ENCODE measurements around the gene CCNB1. TPM values are rescaled to one million over a fixed set of nuclear protein-coding genes. Genes with fewer than 3 reads are reported as not detected.
"Not testable (repeated sequence)": the region's sequence is repeated elsewhere in the genome, so short reads cannot be mapped to it uniquely, and the experiment has no call there.

Gene CCNB1
- total RNA-seq, 6 experiments from 2014 or later, result 89.8 to 199 (median 169) TPM

- no peak for TF ChIP-seq CTCF (IDR thresholded peaks at IDR 0.05)
Observed at GRCh38 chr5:69136293-69136692, 30.7 kb upstream of the CCNB1 start.

DNA sequence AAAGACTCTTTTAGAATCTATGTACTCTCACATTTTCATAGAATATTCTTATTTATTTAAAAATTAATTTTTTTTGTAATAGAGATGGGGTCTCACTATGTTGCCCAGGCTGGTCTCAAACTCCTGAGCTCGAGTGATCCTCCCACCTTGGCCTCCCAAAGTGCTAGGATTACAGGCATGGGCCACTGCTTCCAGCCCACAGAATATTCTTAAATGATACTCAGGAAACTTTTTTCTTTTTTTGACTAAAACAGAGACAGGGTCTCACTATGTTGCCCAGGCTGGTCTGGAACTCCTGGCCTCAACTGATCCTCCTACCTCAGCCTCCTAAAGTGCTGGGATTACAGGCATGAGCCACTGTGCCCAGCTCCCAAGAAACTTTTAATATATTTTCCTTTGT, 29.7 kb upstream of the CCNB1 start:
- not testable (repeated sequence) for H3K4me1 Mint-ChIP-seq (ENCODE audit: low read depth); H3K27me3 Mint-ChIP-seq (ENCODE audit: insufficient read depth); H3K4me3 Mint-ChIP-seq; H3K27ac Mint-ChIP-seq; DNase-seq
- H3K9me3 Mint-ChIP-seq, result peaks cover 11% of the 10 kb centered on the region
- H3K36me3 Mint-ChIP-seq (ENCODE audit: low read depth), result peaks cover 23% of the 10 kb centered on the region

More at GRCh38 chr5:69136293-69136692, 30.7 kb upstream of the CCNB1 start:
- H3K4me3 Mint-ChIP-seq, result no peak overlapping the region
- no peak for DNase-seq
- H3K27me3 Mint-ChIP-seq (ENCODE audit: insufficient read depth), result peaks cover 1% of the 10 kb centered on the region; the same call in 1 of the 2 replicates
- no peaks in the 10 kb centered on the region for H3K4me1 Mint-ChIP-seq (ENCODE audit: low read depth)
- H3K27ac Mint-ChIP-seq, result no peak overlapping the region
- peaks cover 22% of the 10 kb centered on the region for H3K36me3 Mint-ChIP-seq (ENCODE audit: low read depth)
- peaks cover 10% of the 10 kb centered on the region for H3K9me3 Mint-ChIP-seq

DNA sequence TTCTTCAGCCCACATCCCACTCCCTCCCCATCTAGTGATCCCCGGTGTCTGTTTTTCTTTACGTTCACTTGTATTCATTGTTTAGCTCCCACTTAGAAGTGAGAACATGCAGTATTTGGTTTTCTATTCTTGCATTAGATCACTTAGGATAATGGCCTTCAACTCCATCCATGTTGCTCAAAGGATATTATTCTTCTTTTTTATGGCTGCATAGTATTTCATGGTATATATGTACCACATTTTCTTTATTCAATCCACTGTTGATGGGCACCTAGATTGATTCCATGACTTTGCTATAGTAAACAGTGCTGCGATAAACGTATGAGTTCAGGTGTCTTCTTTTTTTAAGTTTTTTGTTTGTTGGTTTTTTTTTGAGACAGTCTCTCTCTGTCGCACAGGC, 29.1 kb upstream of the CCNB1 start:
- DNase-seq, result no peak
- H3K27ac Mint-ChIP-seq, result no peak overlapping the region
- H3K27me3 Mint-ChIP-seq (ENCODE audit: insufficient read depth), result peaks cover 1% of the 10 kb centered on the region; the same call in 1 of the 2 replicates
- no peak for TF ChIP-seq CTCF (IDR thresholded peaks at IDR 0.05)
- H3K4me3 Mint-ChIP-seq, result no peak overlapping the region
- peaks cover 11% of the 10 kb centered on the region for H3K9me3 Mint-ChIP-seq
- H3K36me3 Mint-ChIP-seq (ENCODE audit: low read depth), result peaks cover 23% of the 10 kb centered on the region
- no peaks in the 10 kb centered on the region for H3K4me1 Mint-ChIP-seq (ENCODE audit: low read depth)

GRCh38 chr5:69138766-69139165, 28.2 kb upstream of the CCNB1 start:
- H3K4me3 Mint-ChIP-seq, result no peak overlapping the region
- H3K36me3 Mint-ChIP-seq (ENCODE audit: low read depth), result peaks cover 17% of the 10 kb centered on the region
- peaks cover 1% of the 10 kb centered on the region; the same call in 1 of the 2 replicates for H3K27me3 Mint-ChIP-seq (ENCODE audit: insufficient read depth)
- no peak overlapping the region for H3K27ac Mint-ChIP-seq
- no peak for TF ChIP-seq CTCF (IDR thresholded peaks at IDR 0.05)
- H3K9me3 Mint-ChIP-seq, result peaks cover 11% of the 10 kb centered on the region
- DNase-seq, result no peak
- H3K4me1 Mint-ChIP-seq (ENCODE audit: low read depth), result no peaks in the 10 kb centered on the region

GRCh38 chr5:69140239-69140638, 26.7 kb upstream of the CCNB1 start:
- Mint-ChIP-seq H3K9me3 (peaks cover 11% of the 10 kb centered on the region), H3K36me3 (ENCODE audit: low read depth) (peaks cover 13% of the 10 kb centered on the region; the same call in 1 of the 2 replicates)
- DNase-seq; H3K27me3 Mint-ChIP-seq (ENCODE audit: insufficient read depth); H3K27ac Mint-ChIP-seq; H3K4me1 Mint-ChIP-seq (ENCODE audit: low read depth); H3K4me3 Mint-ChIP-seq: not testable (repeated sequence)

DNA sequence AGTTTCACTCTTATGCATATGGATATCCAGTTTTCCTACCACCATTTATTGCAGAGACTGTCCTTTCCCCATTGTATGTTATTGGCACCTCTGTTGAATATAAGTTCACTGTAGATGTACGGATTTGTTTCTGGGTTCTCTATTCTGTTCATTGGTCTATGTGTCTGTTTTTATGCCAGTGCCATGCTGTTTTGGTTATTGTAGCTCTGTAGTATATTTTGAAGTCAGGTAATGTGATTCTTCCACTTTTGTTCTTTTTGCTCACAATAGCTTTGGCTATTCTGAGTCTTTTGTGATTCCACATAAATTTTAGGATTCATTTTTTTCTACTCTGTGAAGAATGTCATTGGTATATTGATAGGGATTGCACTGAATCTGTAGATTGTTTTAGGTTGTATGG, 26.1 kb upstream of the CCNB1 start:
- H3K4me3 Mint-ChIP-seq, result no peak overlapping the region
- peaks cover 11% of the 10 kb centered on the region for H3K9me3 Mint-ChIP-seq
- no peak overlapping the region for H3K27ac Mint-ChIP-seq
- H3K27me3 Mint-ChIP-seq (ENCODE audit: insufficient read depth), result no peaks in the 10 kb centered on the region
- no peak for TF ChIP-seq CTCF (IDR thresholded peaks at IDR 0.05)
- peaks cover 12% of the 10 kb centered on the region; the same call in 1 of the 2 replicates for H3K36me3 Mint-ChIP-seq (ENCODE audit: low read depth)
- no peak for DNase-seq
- H3K4me1 Mint-ChIP-seq (ENCODE audit: low read depth), result no peaks in the 10 kb centered on the region

GRCh38 chr5:69148576-69148975, 18.4 kb upstream of the CCNB1 start:
- not testable (repeated sequence) for H3K9me3 Mint-ChIP-seq

More at GRCh38 chr5:69148576-69148975, 18.4 kb upstream of the CCNB1 start:
- H3K4me3 Mint-ChIP-seq; H3K36me3 Mint-ChIP-seq (ENCODE audit: low read depth); H3K27me3 Mint-ChIP-seq (ENCODE audit: insufficient read depth); DNase-seq; H3K27ac Mint-ChIP-seq; H3K4me1 Mint-ChIP-seq (ENCODE audit: low read depth): not testable (repeated sequence)
